IMR-90 (cell line): ENCODE data around the gene CEBPE. TPM values are rescaled to one million over a fixed set of nuclear protein-coding genes. Genes with fewer than 3 reads are reported as not detected.
A peak's percentile ranks its signal among the peaks of the same experiment; 100 is the strongest.

Experiments used
- ATAC-seq: fragments of 200-7000 bp; cut with Tn5 transposase; 2 replicates; pipeline ENCODE4 v1.9.1; 2020; ENCODE audit warnings: low read depth, mild to moderate bottlenecking, moderate library complexity
- BruUV-seq: library from RNA; stranded (reverse); fragments of 400-500 nt; replicated peaks from 2 replicates; lab custom pipeline; 2021; lab: Mats Ljungman, UMichigan
- CTCF ChIA-PET: fragments of 300-600 bp; formaldehyde crosslinking; extraction: SDS; loops from one replicate; lab custom pipeline; 2021; ENCODE audit warnings: antibody characterized with exemption; lab: Yijun Ruan, JAX
- POLR2A ChIA-PET: fragments of 300-600 bp; sonication (Branson Sonifier 250); formaldehyde crosslinking; loops from one replicate; lab custom pipeline; 2022; ENCODE audit warnings: antibody characterized with exemption; ENCODE audit not compliant: unreplicated experiment; lab: Charles Lee
- DNase-seq: peaks from one replicate; pipeline ENCODE4 v3.0.0; 2013
- H2AFZ ChIP-seq: replicated peaks from 2 replicates; pipeline ENCODE3; 2013; ENCODE audit warnings: low read length, mild to moderate bottlenecking; ENCODE audit not compliant: poor library complexity
- H2AK5ac ChIP-seq: 2 replicates; pipeline ENCODE4 v1.6.1; 2013; ENCODE audit warnings: low read depth, low read length, inconsistent platforms
- H2AK9ac ChIP-seq: replicated peaks from 2 replicates; pipeline ENCODE3; 2013; ENCODE audit warnings: mild to moderate bottlenecking, low read depth, low read length, moderate library complexity; ENCODE audit not compliant: poor library complexity
- H2BK120ac ChIP-seq: 2 replicates; pipeline ENCODE4 v1.6.1; 2013; ENCODE audit warnings: low read depth, low read length, inconsistent platforms
- H2BK15ac ChIP-seq: 3 replicates; pipeline ENCODE4 v1.6.1; 2013; ENCODE audit warnings: low read depth, low read length, inconsistent platforms
- H2BK20ac ChIP-seq: 2 replicates; pipeline ENCODE4 v1.6.1; 2013; ENCODE audit warnings: low read depth, mild to moderate bottlenecking, inconsistent platforms, low read length, moderate library complexity
- H2BK5ac ChIP-seq: 2 replicates; pipeline ENCODE4 v1.6.1; 2013; ENCODE audit warnings: mild to moderate bottlenecking, low read depth, low read length, inconsistent platforms; ENCODE audit not compliant: poor library complexity, severe bottlenecking
- H3K14ac ChIP-seq: replicated peaks from 2 replicates; pipeline ENCODE4 v1.6.1; 2013; ENCODE audit warnings: low read depth, low read length, inconsistent platforms
- H3K18ac ChIP-seq: 2 replicates; pipeline ENCODE4 v1.6.1; 2013; ENCODE audit warnings: low read depth, low read length, control low read depth
- H3K23ac ChIP-seq: 2 replicates; pipeline ENCODE4 v1.6.1; 2013; ENCODE audit warnings: low read depth, low read length, inconsistent platforms
- H3K27ac ChIP-seq: 2 replicates; pipeline ENCODE4 v1.5.1; 2013; ENCODE audit warnings: mild to moderate bottlenecking, control low read depth, low read length; ENCODE audit not compliant: insufficient read depth
- H3K27me3 ChIP-seq: 2 replicates; pipeline ENCODE4 v1.6.1; 2013; ENCODE audit warnings: low read length; ENCODE audit not compliant: control insufficient read depth, insufficient read depth
- H3K36me3 ChIP-seq: 2 replicates; pipeline ENCODE4 v1.6.1; 2013; ENCODE audit warnings: low read length, mixed read lengths; ENCODE audit not compliant: control insufficient read depth, insufficient read depth
- H3K4ac ChIP-seq: 2 replicates; pipeline ENCODE4 v1.6.1; 2013; ENCODE audit warnings: low read depth, low read length, inconsistent platforms
- H3K4me1 ChIP-seq: 2 replicates; pipeline ENCODE4 v1.6.1; 2013; ENCODE audit warnings: low read length, mixed read lengths; ENCODE audit not compliant: control insufficient read depth, insufficient read depth
- H3K4me2 ChIP-seq: 2 replicates; pipeline ENCODE4 v1.6.1; 2013; ENCODE audit warnings: low read depth, mild to moderate bottlenecking, control low read depth, low read length, moderate library complexity
- H3K4me3 ChIP-seq: 2 replicates; pipeline ENCODE4 v1.5.1; 2013; ENCODE audit warnings: low read depth, mild to moderate bottlenecking, control low read depth, low read length, moderate library complexity; ENCODE audit not compliant: insufficient read depth
- H3K56ac ChIP-seq: 2 replicates; pipeline ENCODE4 v1.6.1; 2013; ENCODE audit warnings: low read length, inconsistent platforms; ENCODE audit not compliant: insufficient read depth; ENCODE audit errors: extremely low read depth
- H3K79me1 ChIP-seq, 2 experiments: 2 replicates each; pipeline ENCODE4 v1.6.1; 2013; ENCODE audit warnings: low read length in 2 of 2, inconsistent platforms in 1 of 2, low read depth in 1 of 2
- H3K9ac ChIP-seq: 2 replicates; pipeline ENCODE4 v1.6.1; 2013; ENCODE audit warnings: low read depth, low read length, control low read depth
- H3K9me1 ChIP-seq: 2 replicates; pipeline ENCODE4 v1.6.1; 2013; ENCODE audit warnings: low read length, inconsistent platforms; ENCODE audit not compliant: insufficient read depth
- H3K9me3 ChIP-seq: 2 replicates; pipeline ENCODE4 v1.6.1; 2013; ENCODE audit warnings: low read length; ENCODE audit not compliant: control insufficient read depth, insufficient read depth
- H4K20me1 ChIP-seq: 2 replicates; pipeline ENCODE4 v1.6.1; 2013; ENCODE audit warnings: low read length, inconsistent platforms; ENCODE audit not compliant: insufficient read depth
- H4K5ac ChIP-seq: 2 replicates; pipeline ENCODE4 v1.6.1; 2013; ENCODE audit warnings: mild to moderate bottlenecking, low read depth, low read length, control low read depth
- H4K8ac ChIP-seq, 2 experiments: 2 replicates each; pipeline ENCODE4 v1.6.1; 2013; ENCODE audit warnings: low read depth in 2 of 2, low read length in 2 of 2, control low read depth in 1 of 2, inconsistent platforms in 1 of 2
- H4K91ac ChIP-seq: 2 replicates; pipeline ENCODE4 v1.6.1; 2013; ENCODE audit warnings: low read depth, low read length, inconsistent platforms; ENCODE audit not compliant: insufficient read depth
- BHLHE40 ChIP-seq: fragments of 150-350 bp; IDR thresholded peaks from 2 replicates; pipeline ENCODE4 v1.6.1; 2016; ENCODE audit warnings: mild to moderate bottlenecking, low read depth, low read length
- CEBPB ChIP-seq: IDR thresholded peaks from 2 replicates; pipeline ENCODE4 v1.6.1; 2012; ENCODE audit warnings: low read depth, low read length, improper control_type of control experiment
- CHD1 ChIP-seq: IDR thresholded peaks from 2 replicates; pipeline ENCODE4 v1.6.1; 2012; ENCODE audit warnings: low read depth, low read length, improper control_type of control experiment
- ELK1 ChIP-seq: fragments of 150-350 bp; IDR thresholded peaks from 2 replicates; pipeline ENCODE4 v1.6.1; 2016; ENCODE audit warnings: low read depth, mild to moderate bottlenecking, low read length, moderate library complexity, borderline replicate concordance
- FOS ChIP-seq: fragments of 150-350 bp; IDR thresholded peaks from 2 replicates; pipeline ENCODE4 v1.6.1; 2016; ENCODE audit warnings: low read depth, low read length
- MAFK ChIP-seq: IDR thresholded peaks from 2 replicates; pipeline ENCODE4 v1.6.1; 2012; ENCODE audit warnings: low read depth, low read length, improper control_type of control experiment
- NFE2L2 ChIP-seq: fragments of 150-350 bp; IDR thresholded peaks from 2 replicates; pipeline ENCODE4 v1.6.1; 2016; ENCODE audit warnings: low read depth, mild to moderate bottlenecking, low read length
- RCOR1 ChIP-seq: IDR thresholded peaks from 2 replicates; pipeline ENCODE4 v1.6.1; 2012; ENCODE audit warnings: mild to moderate bottlenecking, low read length, improper control_type of control experiment; ENCODE audit not compliant: insufficient replicate concordance
- RFX5 ChIP-seq: IDR thresholded peaks from 2 replicates; pipeline ENCODE4 v1.8.0; 2012; ENCODE audit warnings: low read depth, mild to moderate bottlenecking, low read length, moderate library complexity
- SMC3 ChIP-seq: fragments of 150-350 bp; IDR thresholded peaks from 2 replicates; pipeline ENCODE4 v1.6.1; 2016; ENCODE audit warnings: low read depth, mild to moderate bottlenecking, antibody characterized with exemption, low read length, moderate library complexity
- WGBS, 2 experiments: methylation state at CpG; one replicate each; pipeline versions ENCODE4 v1.1.5 to v1.1.7; 2013; ENCODE audit warnings: missing lambda C conversion rate in 2 of 2; ENCODE audit not compliant: insufficient read length in 1 of 2; ENCODE audit errors: extremely low coverage in 2 of 2; 5-methylcytosine and 5-hydroxymethylcytosine counted together
- dilution Hi-C: fragments of 300-500 bp; cut with HindIII; formaldehyde crosslinking; loops from one replicate; pipeline ENCODE4 v1.14.3; 2018; ENCODE audit warnings: low sequenced_read_pairs; ENCODE audit not compliant: unreplicated experiment
- in situ Hi-C: fragments of 300-500 bp; cut with MboI; formaldehyde crosslinking; loops from 3 replicates; pipeline ENCODE4 v1.14.3; 2019; ENCODE audit warnings: low sequenced_read_pairs, inconsistent platforms, mixed read lengths
- intact Hi-C: fragments of 100-400 bp; cut with micrococcal nuclease; formaldehyde crosslinking; loops from 2 replicates; pipeline ENCODE4 v1.10.0; 2022
- polyA plus RNA-seq, 3 experiments: library from polyadenylated mRNA; depleted of rRNA; stranded (reverse); fragments of >200 nt; gene quantifications; 2 replicates each; pipeline ENCODE4 v1.2.3, GENCODE V29; 2012; ENCODE audit warnings: low replicate concordance in 1 of 3
- total RNA-seq: library from RNA; depleted of rRNA; stranded (reverse); fragments of >200 nt; gene quantifications from 2 replicates; pipeline ENCODE4 v1.2.3, GENCODE V29; 2012
- TF ChIP-seq, protein P1 (sequence below): fragments of 150-350 bp; IDR thresholded peaks from 2 replicates; pipeline ENCODE4 v1.6.1; 2017; ENCODE audit warnings: mild to moderate bottlenecking, antibody characterized with exemption, low read length, low read depth
- TF ChIP-seq, protein P2 (sequence below): conservative IDR thresholded peaks from 2 replicates; pipeline ENCODE4 v1.5.1; 2012; ENCODE audit warnings: mild to moderate bottlenecking, low read depth, low read length, improper control_type of control experiment

CEBPE gene
- total and polyA plus RNA-seq, 2 of the 4 experiments (the other 2 are of a cell fraction), result 0.05 TPM; not detected in 1

DNA sequence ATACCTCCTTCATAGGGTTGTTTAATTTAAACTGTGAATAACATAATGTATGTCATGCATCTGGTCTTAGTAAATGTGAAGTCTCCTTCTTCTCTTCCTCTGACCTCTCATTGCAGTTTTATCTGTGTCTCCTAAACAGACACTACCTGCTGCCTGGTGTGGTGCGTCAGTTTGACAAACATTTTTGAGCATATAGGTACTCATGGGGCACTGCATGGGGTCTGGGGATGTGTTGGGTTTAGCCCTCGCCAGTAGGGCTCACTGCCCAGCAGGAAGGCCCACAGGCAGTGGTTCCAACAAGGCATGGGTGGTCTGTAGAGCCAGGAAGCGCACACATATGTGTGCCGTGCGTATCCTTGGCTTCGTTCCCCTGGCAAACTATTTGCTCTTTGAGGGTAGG is 3.0 kb upstream of the CEBPE start:
- H4K20me1 ChIP-seq, result no peaks in the 10 kb centered on the region
- no peak overlapping the region for H3K4me3 ChIP-seq
- no peaks in the 10 kb centered on the region for H3K9me1 ChIP-seq
- H2AK5ac ChIP-seq, result no peak overlapping the region
- no peak for ATAC-seq
- H2AFZ ChIP-seq, result peak overlapping the region; percentile 28
- BruUV-seq, result no TSS peak
- no peak overlapping the region for H2BK15ac ChIP-seq
- POLR2A ChIA-PET, result no interaction called here
- no peak overlapping the region for H4K8ac ChIP-seq
- 0 out of 2 replicates have a peak, but pooled peaks cover 3% of the 10 kb centered on the region for H3K4me1 ChIP-seq
- H2BK20ac ChIP-seq, result no peak overlapping the region
- dilution Hi-C loops, result no loop called here
- no peak overlapping the region for H3K18ac ChIP-seq
- intact Hi-C loops, result no loop called here
- H2AK9ac ChIP-seq, result no peak overlapping the region
- no peak overlapping the region for H4K5ac ChIP-seq
- no peak overlapping the region for H3K23ac ChIP-seq
- no peaks in the 10 kb centered on the region for H3K9me3 ChIP-seq
- H3K27me3 ChIP-seq, result peaks cover under 1% of the 10 kb centered on the region; the same call in 1 of the 2 replicates
- no peaks in the 10 kb centered on the region for H3K79me1 ChIP-seq
- H2BK120ac ChIP-seq, result no peak overlapping the region
- in situ Hi-C loops, result no loop called here
- CTCF ChIA-PET, result interaction anchor here (0.6 to 2.7 kb wide), 6 partner anchors 9 to 1310 kb away, joined by 3 to 76 read pairs (median 10); partner anchors contain the start of gene SLC7A8
- no peak overlapping the region for H3K4me2 ChIP-seq
- no CpG with 5 or more reads among the region's 6 CpGs for WGBS, 2 experiments
- H3K36me3 ChIP-seq, result no peaks in the 10 kb centered on the region
- DNase-seq, result no peak
- no peak overlapping the region for H4K91ac ChIP-seq
- no peak overlapping the region for H3K27ac ChIP-seq
- H2BK5ac ChIP-seq, result no peak overlapping the region
- no peak overlapping the region for H3K9ac ChIP-seq
- H3K4ac ChIP-seq, result no peak overlapping the region
- H3K14ac ChIP-seq, result no peak overlapping the region
- H3K56ac ChIP-seq, result no peak overlapping the region
- TF ChIP-seq, protein P1, sequence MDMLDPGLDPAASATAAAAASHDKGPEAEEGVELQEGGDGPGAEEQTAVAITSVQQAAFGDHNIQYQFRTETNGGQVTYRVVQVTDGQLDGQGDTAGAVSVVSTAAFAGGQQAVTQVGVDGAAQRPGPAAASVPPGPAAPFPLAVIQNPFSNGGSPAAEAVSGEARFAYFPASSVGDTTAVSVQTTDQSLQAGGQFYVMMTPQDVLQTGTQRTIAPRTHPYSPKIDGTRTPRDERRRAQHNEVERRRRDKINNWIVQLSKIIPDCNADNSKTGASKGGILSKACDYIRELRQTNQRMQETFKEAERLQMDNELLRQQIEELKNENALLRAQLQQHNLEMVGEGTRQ, result no peak
- TF ChIP-seq, protein P2, sequence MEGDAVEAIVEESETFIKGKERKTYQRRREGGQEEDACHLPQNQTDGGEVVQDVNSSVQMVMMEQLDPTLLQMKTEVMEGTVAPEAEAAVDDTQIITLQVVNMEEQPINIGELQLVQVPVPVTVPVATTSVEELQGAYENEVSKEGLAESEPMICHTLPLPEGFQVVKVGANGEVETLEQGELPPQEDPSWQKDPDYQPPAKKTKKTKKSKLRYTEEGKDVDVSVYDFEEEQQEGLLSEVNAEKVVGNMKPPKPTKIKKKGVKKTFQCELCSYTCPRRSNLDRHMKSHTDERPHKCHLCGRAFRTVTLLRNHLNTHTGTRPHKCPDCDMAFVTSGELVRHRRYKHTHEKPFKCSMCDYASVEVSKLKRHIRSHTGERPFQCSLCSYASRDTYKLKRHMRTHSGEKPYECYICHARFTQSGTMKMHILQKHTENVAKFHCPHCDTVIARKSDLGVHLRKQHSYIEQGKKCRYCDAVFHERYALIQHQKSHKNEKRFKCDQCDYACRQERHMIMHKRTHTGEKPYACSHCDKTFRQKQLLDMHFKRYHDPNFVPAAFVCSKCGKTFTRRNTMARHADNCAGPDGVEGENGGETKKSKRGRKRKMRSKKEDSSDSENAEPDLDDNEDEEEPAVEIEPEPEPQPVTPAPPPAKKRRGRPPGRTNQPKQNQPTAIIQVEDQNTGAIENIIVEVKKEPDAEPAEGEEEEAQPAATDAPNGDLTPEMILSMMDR, result no peak
- TF ChIP-seq BHLHE40, result no peak
- no peak for TF ChIP-seq SMC3
- TF ChIP-seq CEBPB, result no peak
- TF ChIP-seq FOS, result no peak
- no peak for TF ChIP-seq MAFK
- no peak for TF ChIP-seq NFE2L2
- TF ChIP-seq ELK1, result no peak
- no peak for TF ChIP-seq RFX5
- TF ChIP-seq RCOR1, result no peak
- no peak for TF ChIP-seq CHD1
